ENCODE measurements around the gene LRRC10.

DNA sequence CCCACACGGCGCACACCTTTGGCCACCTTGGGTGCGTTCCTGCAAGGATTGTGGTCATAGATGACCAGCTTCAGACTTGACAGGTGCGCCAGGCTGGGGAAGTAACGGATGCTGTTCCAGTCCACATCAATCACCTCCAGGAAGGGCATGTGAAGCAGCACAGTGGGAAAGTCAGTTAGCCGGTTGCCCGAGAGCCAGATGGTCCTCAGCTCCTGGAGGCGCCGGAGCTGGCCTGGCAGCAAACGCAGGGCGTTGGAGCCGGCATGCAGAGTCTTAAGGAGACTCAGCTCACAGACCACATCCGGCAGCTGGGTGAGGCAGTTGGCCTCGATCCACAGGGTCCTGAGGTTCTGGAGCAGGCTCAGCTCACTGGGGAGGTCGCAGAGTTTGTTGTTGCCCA, 581 bp downstream of the LRRC10 start:
- TF ChIP-seq, protein P1, sequence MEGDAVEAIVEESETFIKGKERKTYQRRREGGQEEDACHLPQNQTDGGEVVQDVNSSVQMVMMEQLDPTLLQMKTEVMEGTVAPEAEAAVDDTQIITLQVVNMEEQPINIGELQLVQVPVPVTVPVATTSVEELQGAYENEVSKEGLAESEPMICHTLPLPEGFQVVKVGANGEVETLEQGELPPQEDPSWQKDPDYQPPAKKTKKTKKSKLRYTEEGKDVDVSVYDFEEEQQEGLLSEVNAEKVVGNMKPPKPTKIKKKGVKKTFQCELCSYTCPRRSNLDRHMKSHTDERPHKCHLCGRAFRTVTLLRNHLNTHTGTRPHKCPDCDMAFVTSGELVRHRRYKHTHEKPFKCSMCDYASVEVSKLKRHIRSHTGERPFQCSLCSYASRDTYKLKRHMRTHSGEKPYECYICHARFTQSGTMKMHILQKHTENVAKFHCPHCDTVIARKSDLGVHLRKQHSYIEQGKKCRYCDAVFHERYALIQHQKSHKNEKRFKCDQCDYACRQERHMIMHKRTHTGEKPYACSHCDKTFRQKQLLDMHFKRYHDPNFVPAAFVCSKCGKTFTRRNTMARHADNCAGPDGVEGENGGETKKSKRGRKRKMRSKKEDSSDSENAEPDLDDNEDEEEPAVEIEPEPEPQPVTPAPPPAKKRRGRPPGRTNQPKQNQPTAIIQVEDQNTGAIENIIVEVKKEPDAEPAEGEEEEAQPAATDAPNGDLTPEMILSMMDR (IDR thresholded peaks at IDR 0.05) = no peak
- no peak for TF ChIP-seq ZFX (IDR thresholded peaks at IDR 0.05; ENCODE audit: borderline replicate concordance)

Data from 22Rv1 (cell line).